Neural progenitor cell (in vitro differentiated cells): ENCODE data around the gene USP48. TPM values are rescaled to one million over a fixed set of nuclear protein-coding genes. Genes with fewer than 3 reads are reported as not detected.

Experiments used
- DNase-seq: peaks from one replicate; pipeline ENCODE4 v3.0.0-alpha.2; 2016; ENCODE audit warnings: low spot score
- H2AFZ ChIP-seq: fragments of 200-600 bp; sonication (generic); replicated peaks from 2 replicates; pipeline ENCODE4 v1.6.1; 2016; ENCODE audit warnings: antibody characterized with exemption
- H3F3A ChIP-seq: fragments of 200-600 bp; sonication (generic); 2 replicates; pipeline ENCODE4 v1.6.1; 2016; ENCODE audit warnings: antibody characterized with exemption, low read depth
- H3K27ac ChIP-seq: fragments of 200-600 bp; sonication (generic); 2 replicates; pipeline ENCODE4 v1.5.1; 2016; ENCODE audit warnings: mild to moderate bottlenecking
- H3K27me3 ChIP-seq: fragments of 200-600 bp; sonication (generic); 2 replicates; pipeline ENCODE4 v1.6.1; 2016; ENCODE audit warnings: mild to moderate bottlenecking, moderate library complexity
- H3K36me3 ChIP-seq: fragments of 200-600 bp; sonication (generic); 2 replicates; pipeline ENCODE4 v1.5.1; 2016
- H3K4me1 ChIP-seq: fragments of 200-600 bp; sonication (generic); 2 replicates; pipeline ENCODE4 v1.6.1; 2016; ENCODE audit warnings: mixed run types
- H3K4me2 ChIP-seq: fragments of 200-600 bp; sonication (generic); 2 replicates; pipeline ENCODE4 v1.6.1; 2016
- H3K4me3 ChIP-seq: fragments of 200-600 bp; sonication (generic); 2 replicates; pipeline ENCODE4 v1.5.1; 2016
- H3K79me2 ChIP-seq: fragments of 200-600 bp; sonication (generic); 2 replicates; pipeline ENCODE4 v1.6.1; 2016; ENCODE audit warnings: low read depth
- H3K9ac ChIP-seq: fragments of 200-600 bp; sonication (generic); 2 replicates; pipeline ENCODE4 v1.6.1; 2016
- H3K9me3 ChIP-seq: fragments of 200-600 bp; sonication (generic); 2 replicates; pipeline ENCODE4 v1.5.1; 2016; ENCODE audit warnings: low read depth
- H4K20me1 ChIP-seq: fragments of 200-600 bp; sonication (generic); 2 replicates; pipeline ENCODE4 v1.6.1; 2016; ENCODE audit warnings: low read depth
- H3K27ac Mint-ChIP-seq: 3 replicates; pipeline ENCODE4 v1.8.0; 2021; ENCODE audit warnings: mixed read lengths
- H3K27me3 Mint-ChIP-seq: 2 replicates; pipeline ENCODE4 v1.8.0; 2022; ENCODE audit warnings: low read depth, mild to moderate bottlenecking, inconsistent platforms, moderate library complexity, mixed read lengths; ENCODE audit not compliant: insufficient read depth
- H3K36me3 Mint-ChIP-seq: 3 replicates; pipeline ENCODE4 v1.8.0; 2021; ENCODE audit warnings: mixed read lengths
- H3K4me1 Mint-ChIP-seq: 3 replicates; pipeline ENCODE4 v1.8.0; 2021; ENCODE audit warnings: mixed read lengths
- H3K4me3 Mint-ChIP-seq: 3 replicates; pipeline ENCODE4 v1.8.0; 2021; ENCODE audit warnings: mild to moderate bottlenecking, moderate library complexity, mixed read lengths
- H3K9me3 Mint-ChIP-seq: 3 replicates; pipeline ENCODE4 v1.8.0; 2020; ENCODE audit warnings: mixed read lengths
- CTCF ChIP-seq: fragments of 200-600 bp; sonication (generic); IDR thresholded peaks from 2 replicates; pipeline ENCODE4 v1.5.1; 2017; ENCODE audit warnings: antibody characterized with exemption, mild to moderate bottlenecking
- EZH2 ChIP-seq: fragments of 200-600 bp; sonication (generic); IDR thresholded peaks from 2 replicates; pipeline ENCODE4 v1.6.1; 2017; ENCODE audit warnings: antibody characterized with exemption, mild to moderate bottlenecking, moderate library complexity
- EZH2phosphoT487 ChIP-seq: fragments of 200-600 bp; sonication (generic); IDR thresholded peaks from 2 replicates; pipeline ENCODE4 v1.6.1; 2017; ENCODE audit warnings: antibody characterized with exemption
- total RNA-seq: library from RNA; depleted of rRNA; stranded (reverse); fragments of >200 nt; gene quantifications from 2 replicates; pipeline ENCODE4 v1.2.3, GENCODE V29; 2015; ENCODE audit warnings: low replicate concordance

USP48 gene
- total RNA-seq, 1 donor from 2014 or later: 50.3 TPM

DNA sequence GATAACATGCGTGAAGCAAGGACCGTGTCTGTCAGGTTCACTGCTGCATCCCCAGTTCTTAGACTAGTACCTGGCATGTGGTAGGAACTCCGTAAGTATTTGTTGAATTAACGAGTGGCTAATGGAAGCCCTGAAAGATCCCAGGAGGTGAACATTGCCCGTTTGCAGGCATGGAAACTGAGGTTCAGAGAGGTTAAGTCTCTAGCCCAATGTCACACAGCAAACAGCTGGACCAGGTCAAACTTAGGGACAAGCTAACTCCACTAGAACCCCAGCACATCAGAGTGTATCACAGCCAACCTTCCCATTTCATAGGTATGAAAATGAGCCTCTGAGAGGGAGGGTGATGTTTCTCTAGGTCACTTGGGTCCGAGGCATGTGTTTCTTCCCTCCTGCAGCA lies 141.4 kb downstream of the USP48 start:
- no peak overlapping the region for H3K4me2 ChIP-seq

GRCh38 chr1:21641076-21641475 lies 141.9 kb downstream of the USP48 start:
- Mint-ChIP-seq H3K27me3 (peaks cover 5% of the 10 kb centered on the region), H3K27ac (no peak overlapping the region), H3K4me1 (peaks cover 22% of the 10 kb centered on the region), H3K9me3 (no peaks in the 10 kb centered on the region), H3K4me3 (no peak overlapping the region), H3K36me3 (no peaks in the 10 kb centered on the region)
- TF ChIP-seq CTCF (no peak), EZH2 (no peak), EZH2phosphoT487 (no peak)
- Histone ChIP-seq H3K4me2 (no peak overlapping the region), H3K4me3 (no peak overlapping the region), H3K27ac (no peak overlapping the region), H3F3A (no peaks in the 10 kb centered on the region), H3K79me2 (no peaks in the 10 kb centered on the region), H3K36me3 (no peaks in the 10 kb centered on the region), H3K4me1 (no peaks in the 10 kb centered on the region), H3K9ac (no peak overlapping the region), H3K27me3 (no peaks in the 10 kb centered on the region), H4K20me1 (no peaks in the 10 kb centered on the region), H3K9me3 (no peaks in the 10 kb centered on the region), H2AFZ (no peak overlapping the region)
- no peak for DNase-seq

More for the DNA sequence above, 141.4 kb downstream of the USP48 start:
- Mint-ChIP-seq H3K9me3 (no peaks in the 10 kb centered on the region), H3K4me3 (no peak overlapping the region), H3K36me3 (no peaks in the 10 kb centered on the region), H3K4me1 (peaks cover 22% of the 10 kb centered on the region), H3K27me3 (peaks cover 5% of the 10 kb centered on the region), H3K27ac (no peak overlapping the region)
- H3K4me3 ChIP-seq: no peak overlapping the region
- no peaks in the 10 kb centered on the region for H3K4me1 ChIP-seq
- no peak overlapping the region for H2AFZ ChIP-seq
- TF ChIP-seq CTCF: no peak
- TF ChIP-seq EZH2phosphoT487: no peak
- TF ChIP-seq EZH2: no peak
- H3F3A ChIP-seq: no peaks in the 10 kb centered on the region
- H3K9ac ChIP-seq: no peak overlapping the region
- no peaks in the 10 kb centered on the region for H3K36me3 ChIP-seq
- no peak for DNase-seq
- no peaks in the 10 kb centered on the region for H3K79me2 ChIP-seq
- no peak overlapping the region for H3K27ac ChIP-seq
- no peaks in the 10 kb centered on the region for H4K20me1 ChIP-seq
- H3K27me3 ChIP-seq: no peaks in the 10 kb centered on the region
- H3K9me3 ChIP-seq: no peaks in the 10 kb centered on the region

GRCh38 chr1:21640653-21641052 lies 142.3 kb downstream of the USP48 start:
- no peaks in the 10 kb centered on the region for H3F3A ChIP-seq
- no peak overlapping the region for H3K27ac ChIP-seq
- Mint-ChIP-seq H3K9me3 (no peaks in the 10 kb centered on the region), H3K4me3 (no peak overlapping the region), H3K4me1 (peaks cover 22% of the 10 kb centered on the region), H3K27ac (no peak overlapping the region), H3K27me3 (peaks cover 5% of the 10 kb centered on the region), H3K36me3 (no peaks in the 10 kb centered on the region)
- no peak for TF ChIP-seq EZH2
- TF ChIP-seq EZH2phosphoT487: no peak
- no peak for TF ChIP-seq CTCF
- H3K27me3 ChIP-seq: no peaks in the 10 kb centered on the region
- H4K20me1 ChIP-seq: no peaks in the 10 kb centered on the region
- no peak overlapping the region for H3K4me3 ChIP-seq
- no peaks in the 10 kb centered on the region for H3K9me3 ChIP-seq
- H3K79me2 ChIP-seq: no peaks in the 10 kb centered on the region
- H3K4me2 ChIP-seq: no peak overlapping the region
- H2AFZ ChIP-seq: no peak overlapping the region
- no peaks in the 10 kb centered on the region for H3K4me1 ChIP-seq
- no peak for DNase-seq
- no peaks in the 10 kb centered on the region for H3K36me3 ChIP-seq
- no peak overlapping the region for H3K9ac ChIP-seq
